GM18502 (cell line): Measurements from ENCODE around the gene TANK.
"Not testable (repeated sequence)": the region's sequence is repeated elsewhere in the genome, so short reads cannot be mapped to it uniquely, and the experiment has no call there.

Experiments used
- ATAC-seq: cut with Tn5 transposase; IDR thresholded peaks from one replicate; pipeline ENCODE4 v1.9.1; 2021; ENCODE audit warnings: mild to moderate bottlenecking; ENCODE audit not compliant: unreplicated experiment, poor library complexity

Gene TANK

GRCh38 chr2:161257123-161257952 lies 97.1 kb downstream of the TANK start:
- ATAC-seq: no peak

- ATAC-seq: no peak
These were observed 105.6 kb downstream of the TANK start for GRCh38 chr2:161265874-161266273.

GRCh38 chr2:161269111-161269510 lies 108.9 kb downstream of the TANK start:
- ATAC-seq: no peak

- peak; percentile 91 for ATAC-seq
These were observed 113.0 kb downstream of the TANK start for GRCh38 chr2:161273038-161273760.

- ATAC-seq: not testable (repeated sequence)
These were observed 118.5 kb downstream of the TANK start for GRCh38 chr2:161278564-161279229.

GRCh38 chr2:161279230-161279815 lies 119.1 kb downstream of the TANK start:
- not testable (repeated sequence) for ATAC-seq

GRCh38 chr2:161280906-161281323 lies 120.7 kb downstream of the TANK start:
- not testable (repeated sequence) for ATAC-seq

GRCh38 chr2:161281615-161282310 lies 121.5 kb downstream of the TANK start:
- not testable (repeated sequence) for ATAC-seq

GRCh38 chr2:161282311-161282644 lies 122.0 kb downstream of the TANK start:
- ATAC-seq: not testable (repeated sequence)

GRCh38 chr2:161283926-161284325 lies 123.7 kb downstream of the TANK start:
- no peak for ATAC-seq
